Mucosa of stomach (tissue), 1 donor: ENCODE measurements around the gene SPOUT1.

ENCODE experiments used
- H3K27me3 ChIP-seq: one replicate; pipeline ENCODE4 v1.7.0; 2013; ENCODE audit warnings: mild to moderate bottlenecking, low read length; ENCODE audit not compliant: control insufficient read depth, insufficient read depth
- H3K36me3 ChIP-seq: one replicate; pipeline ENCODE4 v1.7.0; 2013; ENCODE audit warnings: low read length; ENCODE audit not compliant: control insufficient read depth, insufficient read depth
- H3K4me1 ChIP-seq: one replicate; pipeline ENCODE4 v1.7.0; 2013; ENCODE audit warnings: mild to moderate bottlenecking, low read length; ENCODE audit not compliant: control insufficient read depth, insufficient read depth
- H3K4me3 ChIP-seq: one replicate; pipeline ENCODE4 v1.7.0; 2013; ENCODE audit warnings: low read length
- H3K9ac ChIP-seq: one replicate; pipeline ENCODE4 v1.7.0; 2013; ENCODE audit warnings: mild to moderate bottlenecking, low read length, moderate library complexity
- H3K9me3 ChIP-seq: one replicate; pipeline ENCODE4 v1.7.0; 2013; ENCODE audit warnings: mild to moderate bottlenecking, low read length, moderate library complexity; ENCODE audit not compliant: control insufficient read depth
- donor health status: Pancreatic carcinoma.

The SPOUT1 gene

GRCh38 chr9:128773049-128773448 is 56.5 kb downstream of the SPOUT1 start:
- Histone ChIP-seq H3K4me1 (peaks cover 14% of the 10 kb centered on the region), H3K4me3 (no peak overlapping the region), H3K27me3 (no peaks in the 10 kb centered on the region), H3K36me3 (no peaks in the 10 kb centered on the region), H3K9ac (no peak overlapping the region), H3K9me3 (no peaks in the 10 kb centered on the region)

GRCh38 chr9:128771745-128772519 is 57.7 kb downstream of the SPOUT1 start, which contains the start of gene ZER1:
TSS of gene ZER1 (minus strand) at chr9:128771927. CDS start at chr9:128755565, 16,362 bp downstream.
- H3K27me3 ChIP-seq, result no peaks in the 10 kb centered on the region
- peaks cover 6% of the 10 kb centered on the region for H3K36me3 ChIP-seq
- H3K4me1 ChIP-seq, result peaks cover 14% of the 10 kb centered on the region
- H3K4me3 ChIP-seq, result peak within 1 kb of the TSS; percentile 97
- H3K9ac ChIP-seq, result peak within 1 kb of the TSS; percentile 98
- H3K9me3 ChIP-seq, result no peaks in the 10 kb centered on the region

- Histone ChIP-seq H3K9me3 (no peaks in the 10 kb centered on the region), H3K9ac (peak overlapping the region; percentile 98), H3K4me1 (peaks cover 14% of the 10 kb centered on the region), H3K4me3 (peak overlapping the region; percentile 97), H3K36me3 (peaks cover 6% of the 10 kb centered on the region), H3K27me3 (no peaks in the 10 kb centered on the region)
These were observed 58.4 kb downstream of the SPOUT1 start for GRCh38 chr9:128771094-128771721.

- H3K36me3 ChIP-seq, result peaks cover 6% of the 10 kb centered on the region
- no peaks in the 10 kb centered on the region for H3K27me3 ChIP-seq
- peak overlapping the region; percentile 98 for H3K9ac ChIP-seq
- H3K4me1 ChIP-seq, result peaks cover 14% of the 10 kb centered on the region
- peak overlapping the region; percentile 97 for H3K4me3 ChIP-seq
- no peaks in the 10 kb centered on the region for H3K9me3 ChIP-seq
These were observed 59.1 kb downstream of the SPOUT1 start for GRCh38 chr9:128770286-128771030.
